Heart left ventricle (tissue), 13 donors: Measurements from ENCODE around the gene RNF208.

ENCODE experiments used
- POLR2A ChIP-seq, 2 donors: fragments of 450-650 bp; IDR thresholded peaks; one replicate each; pipeline ENCODE4 v1.6.1; 2017; ENCODE audit warnings: antibody characterized with exemption in 2 of 2, mild to moderate bottlenecking in 2 of 2, moderate library complexity in 2 of 2
- TF ChIP-seq, protein P1 (sequence below), 12 donors: fragments of 200-600 bp; sonication (generic) in 4 of 12; IDR thresholded peaks; one replicate each; pipeline versions ENCODE4 v1.5.0 to v1.8.0; 2018 to 2022; ENCODE audit warnings: antibody characterized with exemption in 12 of 12, mild to moderate bottlenecking in 5 of 12
- donor health status: ischemic (EF 13 %, LVEDD 7.1; RV severe dilation, severe dysfunction).
- donor health status: DM: no; HTN: yes; CAD: no.
- donor health status: DM: no; HTN: no; CAD: no.
- donor health status: ischemic (EF 25% LVEDD 6.9; RV normal size, moderate dysfunction).
- donor health status: ischemic (EF 25% LVEDD 5.7; RV mildly dilated, moderate dysfunction).
- donor health status: ischemic (EF 35%, LVEDD 5.7; RV mildly dilated, moderate dysfunction).
- donor health status: nonischemic (EF 11% LVEDD 7.7; RV severe dilation, severe dysfunction).
- donor health status: DM: yes; HTN: yes; CAD: no.
- donor health status: PGD.
- donor health status: ischemic (EF 29% LVEDD 5.4; RV normal size, mild dysfunction).
- donor health status: nonischemic (EF 23%, LVEDD 6.1; RV moderate dilation, normal function).

DNA sequence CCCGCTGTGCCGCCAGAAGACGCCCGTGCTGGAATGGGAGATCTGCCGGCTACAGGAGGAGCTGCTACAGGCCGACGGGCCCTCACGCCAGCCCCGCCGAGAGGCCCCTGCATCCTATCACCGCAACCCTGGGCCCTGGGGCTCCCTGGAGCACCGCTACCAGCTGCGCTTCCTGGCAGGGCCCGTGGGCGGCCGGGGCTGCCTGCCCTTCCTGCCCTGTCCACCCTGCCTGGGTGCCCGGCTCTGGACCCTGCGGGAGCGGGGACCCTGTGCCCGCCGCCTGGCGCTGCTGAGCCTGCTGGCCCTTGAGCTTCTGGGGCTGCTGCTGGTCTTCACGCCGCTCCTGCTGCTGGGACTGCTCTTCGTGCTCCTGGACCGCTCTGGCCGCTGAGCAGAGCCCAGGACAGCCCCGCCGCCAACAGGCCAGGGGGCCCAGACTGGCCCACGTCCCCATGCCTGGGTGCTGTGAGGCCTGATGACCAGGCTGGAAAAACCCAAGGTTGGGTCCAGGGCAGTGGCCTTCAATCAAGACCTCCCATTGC, 3.8 kb downstream of the RNF208 start:
- TF ChIP-seq, protein P1, sequence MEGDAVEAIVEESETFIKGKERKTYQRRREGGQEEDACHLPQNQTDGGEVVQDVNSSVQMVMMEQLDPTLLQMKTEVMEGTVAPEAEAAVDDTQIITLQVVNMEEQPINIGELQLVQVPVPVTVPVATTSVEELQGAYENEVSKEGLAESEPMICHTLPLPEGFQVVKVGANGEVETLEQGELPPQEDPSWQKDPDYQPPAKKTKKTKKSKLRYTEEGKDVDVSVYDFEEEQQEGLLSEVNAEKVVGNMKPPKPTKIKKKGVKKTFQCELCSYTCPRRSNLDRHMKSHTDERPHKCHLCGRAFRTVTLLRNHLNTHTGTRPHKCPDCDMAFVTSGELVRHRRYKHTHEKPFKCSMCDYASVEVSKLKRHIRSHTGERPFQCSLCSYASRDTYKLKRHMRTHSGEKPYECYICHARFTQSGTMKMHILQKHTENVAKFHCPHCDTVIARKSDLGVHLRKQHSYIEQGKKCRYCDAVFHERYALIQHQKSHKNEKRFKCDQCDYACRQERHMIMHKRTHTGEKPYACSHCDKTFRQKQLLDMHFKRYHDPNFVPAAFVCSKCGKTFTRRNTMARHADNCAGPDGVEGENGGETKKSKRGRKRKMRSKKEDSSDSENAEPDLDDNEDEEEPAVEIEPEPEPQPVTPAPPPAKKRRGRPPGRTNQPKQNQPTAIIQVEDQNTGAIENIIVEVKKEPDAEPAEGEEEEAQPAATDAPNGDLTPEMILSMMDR (IDR thresholded peaks at IDR 0.05) = no peak
- TF ChIP-seq POLR2A (IDR thresholded peaks at IDR 0.05) = no peak
